Kidney (tissue), 14 donors: Measurements from ENCODE around the gene FAF1. TPM values are rescaled to one million over a fixed set of nuclear protein-coding genes. Genes with fewer than 3 reads are reported as not detected.
A peak's percentile ranks its signal among the peaks of the same experiment; 100 is the strongest.

ENCODE experiments used
- DNase-seq, 5 donors: peaks; one replicate each; pipeline ENCODE4 v3.0.0-alpha.2; 2013 to 2020
- FAIRE-seq: peaks from 2 replicates; lab custom pipeline; 2012; peaks lifted over from hg19 to GRCh38; lab: Jason Lieb, UNC
- H3K27ac ChIP-seq, 2 donors: one replicate each; pipeline ENCODE4 v1.7.0; 2013; ENCODE audit warnings: low read depth in 2 of 2, low read length in 2 of 2, inconsistent platforms in 1 of 2
- H3K27me3 ChIP-seq: one replicate; pipeline ENCODE4 v1.7.1; 2013; ENCODE audit warnings: low read length, inconsistent platforms; ENCODE audit not compliant: control insufficient read depth, insufficient read depth
- H3K36me3 ChIP-seq, 3 donors: one replicate each; pipeline versions ENCODE4 v1.7.0 to v1.7.1; 2013; ENCODE audit warnings: low read length in 3 of 3, control low read depth in 1 of 3, inconsistent platforms in 1 of 3; ENCODE audit not compliant: insufficient read depth in 3 of 3, control insufficient read depth in 2 of 3
- H3K4me1 ChIP-seq, 3 donors: one replicate each; pipeline versions ENCODE4 v1.7.0 to v1.7.1; 2013; ENCODE audit warnings: low read length in 3 of 3, inconsistent platforms in 1 of 3, low read depth in 1 of 3; ENCODE audit not compliant: control insufficient read depth in 2 of 3, insufficient read depth in 2 of 3
- H3K4me3 ChIP-seq, 3 donors: one replicate each; pipeline versions ENCODE4 v1.7.0 to v1.8.1; 2013; ENCODE audit warnings: low read length in 3 of 3, control low read depth in 1 of 3, inconsistent platforms in 1 of 3
- H3K9ac ChIP-seq, 3 donors: one replicate each; pipeline versions ENCODE4 v1.7.0 to v1.7.1; 2013; ENCODE audit warnings: low read length in 3 of 3, control low read depth in 1 of 3, inconsistent platforms in 1 of 3
- H3K9me3 ChIP-seq, 3 donors: one replicate each; pipeline versions ENCODE4 v1.7.0 to v1.7.1; 2013; ENCODE audit warnings: low read length in 3 of 3, control low read depth in 1 of 3, inconsistent platforms in 1 of 3; ENCODE audit not compliant: control insufficient read depth in 2 of 3, insufficient read depth in 1 of 3
- CTCF ChIP-seq: IDR thresholded peaks from 3 replicates; pipeline ENCODE4 v1.5.1; 2012; ENCODE audit warnings: mild to moderate bottlenecking, moderate library complexity, borderline replicate concordance; ENCODE audit not compliant: insufficient read depth; ENCODE audit errors: extremely low read depth
- intact Hi-C: fragments of 100-400 bp; cut with DNase I; formaldehyde crosslinking; loops from one replicate; pipeline ENCODE4 v1.11.1; 2022
- polyA plus RNA-seq: library from polyadenylated mRNA; stranded (reverse); fragments of 350-450 nt; fragmentation: Illumina TruSeq; extraction: RNeasy Lipid Tissue Mini Kit (QIAGEN cat#74804); gene quantifications from one replicate; pipeline ENCODE4 v1.2.3, GENCODE V29; 2014; ENCODE audit warnings: low read depth, low replicate concordance; ENCODE audit not compliant: insufficient read depth
- total RNA-seq: library from RNA; stranded (reverse); fragmentation: NEBNext Ultra II Directional; extraction: Animal tissue kit (Norgen Biotek cat#: 25700); gene quantifications from one replicate; pipeline ENCODE4 v1.2.1, GENCODE V29; 2021
- donor health status: control.
- donor health status: control.
- donor health status: control.
- donor health status: control.
- donor health status: control.
- donor health status: DM: yes; HTN: yes; CAD: no.
- donor health status: Normal renal cell carcinoma (clear cell type).

The FAF1 gene
- total and polyA plus RNA-seq, 2 donors from 2014 or later, result 50.1 to 72.8 TPM

- Histone ChIP-seq H3K27me3 (peaks cover 47% of the 10 kb centered on the region), H3K4me3 (no peak overlapping the region), H3K27ac (no peak overlapping the region), H3K4me1 (peaks cover 0 to 7% (median 0%) of the 10 kb centered on the region in 3 donors), H3K9ac (no peak overlapping the region), H3K36me3 (no peaks in the 10 kb centered on the region), H3K9me3 (peaks cover 0 to 9% (median 2%) of the 10 kb centered on the region in 3 donors)
- DNase-seq, result peak in 4 of 5 donors; percentile 44 to 64 (median 50)
- intact Hi-C loops, result no loop called here
- FAIRE-seq, result no peak
- no peak for TF ChIP-seq CTCF
Measured at GRCh38 chr1:50416553-50417453, 543.3 kb downstream of the FAF1 start.

GRCh38 chr1:50416150-50416527 is 543.9 kb downstream of the FAF1 start:
- H3K9me3 ChIP-seq, result peaks cover 0 to 9% (median 2%) of the 10 kb centered on the region in 3 donors
- FAIRE-seq, result no peak
- no peaks in the 10 kb centered on the region for H3K36me3 ChIP-seq
- peaks cover 0 to 7% (median 0%) of the 10 kb centered on the region in 3 donors for H3K4me1 ChIP-seq
- H3K4me3 ChIP-seq, result no peak overlapping the region
- H3K27ac ChIP-seq, result no peak overlapping the region
- DNase-seq, result peak in 1 of 5 donors; percentile 14
- TF ChIP-seq CTCF, result no peak
- H3K9ac ChIP-seq, result no peak overlapping the region
- intact Hi-C loops, result no loop called here
- H3K27me3 ChIP-seq, result peaks cover 42% of the 10 kb centered on the region

GRCh38 chr1:50415235-50416149 is 544.6 kb downstream of the FAF1 start:
- no peak overlapping the region for H3K27ac ChIP-seq
- FAIRE-seq (no peak), DNase-seq (peak in 3 of 5 donors; percentile 14 to 38 (median 15))
- no peak for TF ChIP-seq CTCF
- peaks cover 38% of the 10 kb centered on the region for H3K27me3 ChIP-seq
- H3K4me1 ChIP-seq, result peaks cover 0 to 3% (median 0%) of the 10 kb centered on the region in 3 donors
- intact Hi-C loops, result no loop called here
- H3K4me3 ChIP-seq, result no peak overlapping the region
- H3K36me3 ChIP-seq, result no peaks in the 10 kb centered on the region
- peaks cover 0 to 9% (median 2%) of the 10 kb centered on the region in 3 donors for H3K9me3 ChIP-seq
- no peak overlapping the region for H3K9ac ChIP-seq
